HCT116 (cell line): ENCODE results near the gene ELL3.

Source experiments
- CTCF ChIP-seq, 3 experiments: fragments of 200-600 bp in 1 of 3; sonication (generic) in 1 of 3; IDR thresholded peaks in 2 of 3; conservative IDR thresholded peaks in 1 of 3; 2 replicates each; pipeline ENCODE4 v1.5.1; 2012 to 2017; ENCODE audit warnings: low read depth in 2 of 3, low read length in 2 of 3, antibody characterized with exemption in 1 of 3, borderline replicate concordance in 1 of 3, control low read depth in 1 of 3, mild to moderate bottlenecking in 1 of 3, mixed read lengths in 1 of 3, mixed run types in 1 of 3, moderate library complexity in 1 of 3; ENCODE audit not compliant: insufficient read depth in 1 of 3
- EGR1 ChIP-seq: IDR thresholded peaks from 2 replicates; pipeline ENCODE4 v1.6.1; 2012; ENCODE audit warnings: low read depth
- EZH2 ChIP-seq: fragments of 200-600 bp; sonication (generic); IDR thresholded peaks from 2 replicates; pipeline ENCODE4 v1.6.1; 2017; ENCODE audit warnings: antibody characterized with exemption, mixed run types
- EZH2phosphoT487 ChIP-seq: fragments of 200-600 bp; IDR thresholded peaks from 2 replicates; pipeline ENCODE4 v1.6.1; 2018; ENCODE audit warnings: antibody characterized with exemption, borderline replicate concordance
- MAX ChIP-seq: IDR thresholded peaks from 2 replicates; pipeline ENCODE4 v1.6.1; 2012
- POLR2A ChIP-seq: IDR thresholded peaks from 2 replicates; pipeline ENCODE4 v1.7.0; 2011; ENCODE audit warnings: borderline replicate concordance; ENCODE audit not compliant: insufficient read depth, insufficient read length; ENCODE audit errors: extremely low read depth
- POLR2AphosphoS5 ChIP-seq: IDR thresholded peaks from 2 replicates; pipeline ENCODE4 v1.6.1; 2011; ENCODE audit warnings: mild to moderate bottlenecking, low read depth, low read length, moderate library complexity
- RAD21 ChIP-seq: IDR thresholded peaks from 2 replicates; pipeline ENCODE4 v1.6.1; 2012; ENCODE audit warnings: low read depth, mild to moderate bottlenecking
- SP1 ChIP-seq: IDR thresholded peaks from 2 replicates; pipeline ENCODE4 v1.6.1; 2012; ENCODE audit warnings: low read depth
- TCF7L2 ChIP-seq: IDR thresholded peaks from 2 replicates; pipeline ENCODE4 v1.7.0; 2011; ENCODE audit warnings: borderline replicate concordance, inconsistent platforms; ENCODE audit not compliant: insufficient read depth, insufficient read length; ENCODE audit errors: extremely low read depth
- YY1 ChIP-seq: IDR thresholded peaks from 2 replicates; pipeline ENCODE4 v1.6.1; 2011; ENCODE audit warnings: low read length, low read depth, moderate library complexity, mild to moderate bottlenecking; ENCODE audit not compliant: insufficient replicate concordance; ENCODE audit errors: extremely low read depth
- ZBTB33 ChIP-seq: IDR thresholded peaks from 2 replicates; pipeline ENCODE4 v1.6.1; 2011; ENCODE audit warnings: mild to moderate bottlenecking, low read length, moderate library complexity; ENCODE audit not compliant: insufficient replicate concordance; ENCODE audit errors: extremely low read depth

GRCh38 chr15:43794269-43795037 is 17.7 kb upstream of the ELL3 start:
- TF ChIP-seq CTCF (IDR thresholded peaks at IDR 0.05 in 2 of 3, conservative IDR thresholded peaks at IDR 0.05 in 1 of 3; ENCODE audit: borderline replicate concordance in 1 of 3, insufficient read depth in 1 of 3, low read depth in 2 of 3, low read length in 2 of 3) (no peak), YY1 (no peak), EZH2phosphoT487 (no peak), MAX (no peak), EZH2 (no peak), RAD21 (no peak), ZBTB33 (no peak), POLR2A (no peak), SP1 (no peak), TCF7L2 (no peak), POLR2AphosphoS5 (no peak), EGR1 (no peak)
